ENCODE measurements around the gene MIER3. TPM values are rescaled to one million over a fixed set of nuclear protein-coding genes. Genes with fewer than 3 reads are reported as not detected.

MIER3 gene
- total RNA-seq, 4 donors from 2014 or later, result 10.7 to 15.9 (median 14.9) TPM

DNA sequence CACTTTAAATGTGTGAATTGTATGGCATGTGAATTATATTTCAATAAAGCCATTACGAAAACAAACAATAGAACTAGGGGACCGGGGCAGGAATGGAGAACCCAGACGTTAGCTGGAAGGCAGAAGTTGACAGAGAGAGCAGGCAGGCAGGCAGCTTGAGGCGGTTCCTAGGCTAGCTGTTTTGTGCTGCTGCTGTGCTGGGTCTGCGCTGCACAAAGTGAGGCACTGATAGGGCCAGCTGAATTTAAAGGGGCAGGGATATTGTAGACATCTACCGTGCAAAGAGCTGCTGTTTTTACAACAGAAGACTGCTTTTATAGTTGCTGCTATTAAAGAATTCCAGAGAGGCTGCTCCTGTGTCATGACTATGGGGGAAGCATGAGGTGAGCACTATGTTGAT lies 21.6 kb upstream of the MIER3 start:
- H3K9me3 ChIP-seq, result no peaks in the 10 kb centered on the region
- DNase-seq (ENCODE audit: low spot score in 2 of 2), result no peak
- H3K27ac ChIP-seq, result no peak overlapping the region
- peaks cover 5% of the 10 kb centered on the region for H3K27me3 ChIP-seq
- TF ChIP-seq, protein P1, sequence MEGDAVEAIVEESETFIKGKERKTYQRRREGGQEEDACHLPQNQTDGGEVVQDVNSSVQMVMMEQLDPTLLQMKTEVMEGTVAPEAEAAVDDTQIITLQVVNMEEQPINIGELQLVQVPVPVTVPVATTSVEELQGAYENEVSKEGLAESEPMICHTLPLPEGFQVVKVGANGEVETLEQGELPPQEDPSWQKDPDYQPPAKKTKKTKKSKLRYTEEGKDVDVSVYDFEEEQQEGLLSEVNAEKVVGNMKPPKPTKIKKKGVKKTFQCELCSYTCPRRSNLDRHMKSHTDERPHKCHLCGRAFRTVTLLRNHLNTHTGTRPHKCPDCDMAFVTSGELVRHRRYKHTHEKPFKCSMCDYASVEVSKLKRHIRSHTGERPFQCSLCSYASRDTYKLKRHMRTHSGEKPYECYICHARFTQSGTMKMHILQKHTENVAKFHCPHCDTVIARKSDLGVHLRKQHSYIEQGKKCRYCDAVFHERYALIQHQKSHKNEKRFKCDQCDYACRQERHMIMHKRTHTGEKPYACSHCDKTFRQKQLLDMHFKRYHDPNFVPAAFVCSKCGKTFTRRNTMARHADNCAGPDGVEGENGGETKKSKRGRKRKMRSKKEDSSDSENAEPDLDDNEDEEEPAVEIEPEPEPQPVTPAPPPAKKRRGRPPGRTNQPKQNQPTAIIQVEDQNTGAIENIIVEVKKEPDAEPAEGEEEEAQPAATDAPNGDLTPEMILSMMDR (IDR thresholded peaks at IDR 0.05), result no peak
- TF ChIP-seq EP300 (IDR thresholded peaks at IDR 0.05) (no peak), POLR2AphosphoS5 (IDR thresholded peaks at IDR 0.05) (no peak), POLR2A (IDR thresholded peaks at IDR 0.05) (no peak)
- H3K36me3 ChIP-seq, result no peaks in the 10 kb centered on the region
- no peaks in the 10 kb centered on the region for H3K4me1 ChIP-seq
- 47% methylated on average over 6 of the region's 6 CpGs for WGBS
- H3K4me3 ChIP-seq, result no peak overlapping the region

DNA sequence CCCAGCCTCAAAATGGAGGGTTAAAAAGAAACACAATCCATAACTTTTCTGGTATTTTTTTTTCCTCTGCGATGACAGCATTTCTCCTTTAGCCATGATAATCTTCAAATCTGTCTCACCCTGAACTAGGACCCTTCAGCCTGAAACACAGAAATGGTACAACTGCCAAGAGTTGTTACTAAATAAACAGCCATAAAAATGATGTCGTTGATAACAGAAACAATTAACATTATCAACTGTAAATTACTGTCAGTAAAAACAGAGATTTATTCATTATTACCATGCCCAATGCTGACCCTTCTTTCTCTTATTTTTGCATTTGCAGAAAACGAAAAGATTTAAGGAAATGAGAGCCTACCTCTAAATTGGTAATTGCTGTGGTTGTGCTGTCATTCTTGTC lies 19.4 kb upstream of the MIER3 start:
- H3K36me3 ChIP-seq, result no peaks in the 10 kb centered on the region
- no peaks in the 10 kb centered on the region for H3K9me3 ChIP-seq
- H3K4me1 ChIP-seq, result no peaks in the 10 kb centered on the region
- no peak overlapping the region for H3K4me3 ChIP-seq
- no peak for TF ChIP-seq EP300 (IDR thresholded peaks at IDR 0.05)
- TF ChIP-seq POLR2AphosphoS5 (IDR thresholded peaks at IDR 0.05), result no peak
- TF ChIP-seq POLR2A (IDR thresholded peaks at IDR 0.05), result no peak
- TF ChIP-seq, protein P1 (IDR thresholded peaks at IDR 0.05), result no peak
- no peak for DNase-seq (ENCODE audit: low spot score in 2 of 2)
- peaks cover 5% of the 10 kb centered on the region for H3K27me3 ChIP-seq
- WGBS, result 56% methylated on average over 3 of the region's 3 CpGs
- H3K27ac ChIP-seq, result no peak overlapping the region

- TF ChIP-seq POLR2A (IDR thresholded peaks at IDR 0.05) (no peak), POLR2AphosphoS5 (IDR thresholded peaks at IDR 0.05) (no peak), EP300 (IDR thresholded peaks at IDR 0.05) (no peak)
- TF ChIP-seq, protein P1 (IDR thresholded peaks at IDR 0.05), result no peak
- Histone ChIP-seq H3K9me3 (no peaks in the 10 kb centered on the region), H3K27ac (no peak overlapping the region), H3K4me3 (no peak overlapping the region), H3K4me1 (no peaks in the 10 kb centered on the region), H3K36me3 (no peaks in the 10 kb centered on the region), H3K27me3 (peaks cover 15% of the 10 kb centered on the region)
- WGBS, result 66% methylated on average over 2 of the region's 2 CpGs
- no peak for DNase-seq (ENCODE audit: low spot score in 2 of 2)
Measured at GRCh38 chr5:56964173-56964572, 12.2 kb upstream of the MIER3 start.

- TF ChIP-seq, protein P1 (IDR thresholded peaks at IDR 0.05), result no peak
- TF ChIP-seq EP300 (IDR thresholded peaks at IDR 0.05), result no peak
- TF ChIP-seq POLR2A (IDR thresholded peaks at IDR 0.05), result no peak
- TF ChIP-seq POLR2AphosphoS5 (IDR thresholded peaks at IDR 0.05), result no peak
- H3K27me3 ChIP-seq, result peaks cover 19% of the 10 kb centered on the region
- DNase-seq (ENCODE audit: low spot score in 2 of 2), result no peak
- no peaks in the 10 kb centered on the region for H3K36me3 ChIP-seq
- no peaks in the 10 kb centered on the region for H3K9me3 ChIP-seq
- WGBS, result 57% methylated on average over 5 of the region's 5 CpGs
- H3K4me1 ChIP-seq, result no peaks in the 10 kb centered on the region
- no peak overlapping the region for H3K4me3 ChIP-seq
- no peak overlapping the region for H3K27ac ChIP-seq
Measured at GRCh38 chr5:56963246-56963645, 11.3 kb upstream of the MIER3 start.

- WGBS, result 69% methylated on average over 2 of the region's 2 CpGs
- TF ChIP-seq POLR2A (IDR thresholded peaks at IDR 0.05) (no peak), POLR2AphosphoS5 (IDR thresholded peaks at IDR 0.05) (no peak), EP300 (IDR thresholded peaks at IDR 0.05) (no peak)
- TF ChIP-seq, protein P1 (IDR thresholded peaks at IDR 0.05), result no peak
- peaks cover 19% of the 10 kb centered on the region for H3K27me3 ChIP-seq
- DNase-seq (ENCODE audit: low spot score in 2 of 2), result no peak
- no peaks in the 10 kb centered on the region for H3K4me1 ChIP-seq
- no peaks in the 10 kb centered on the region for H3K9me3 ChIP-seq
- H3K27ac ChIP-seq, result no peak overlapping the region
- H3K4me3 ChIP-seq, result no peak overlapping the region
- H3K36me3 ChIP-seq, result no peaks in the 10 kb centered on the region
Measured at GRCh38 chr5:56962286-56962685, 10.4 kb upstream of the MIER3 start.
